Measurements from ENCODE around the gene LTA4H.

DNA sequence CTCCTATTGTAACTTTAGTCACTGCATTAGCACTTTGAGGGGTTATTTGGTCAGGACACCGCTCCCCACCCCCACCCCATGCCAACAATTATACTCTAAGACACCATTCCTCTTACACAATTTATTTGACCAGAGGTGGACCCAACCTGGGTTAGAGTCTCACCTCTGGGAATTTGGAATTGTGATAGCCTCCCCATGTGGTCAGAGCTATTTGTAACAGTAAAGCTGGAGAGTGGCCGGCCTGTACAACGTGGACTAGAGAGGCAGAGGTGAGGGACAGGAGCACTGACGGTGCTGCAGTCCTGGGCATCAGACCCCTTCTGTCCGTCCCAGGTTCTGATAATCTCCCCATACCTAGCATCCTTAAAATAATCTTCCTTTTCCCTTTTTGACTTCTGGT is 35.9 kb downstream of the LTA4H start:
- TF ChIP-seq, protein P1, sequence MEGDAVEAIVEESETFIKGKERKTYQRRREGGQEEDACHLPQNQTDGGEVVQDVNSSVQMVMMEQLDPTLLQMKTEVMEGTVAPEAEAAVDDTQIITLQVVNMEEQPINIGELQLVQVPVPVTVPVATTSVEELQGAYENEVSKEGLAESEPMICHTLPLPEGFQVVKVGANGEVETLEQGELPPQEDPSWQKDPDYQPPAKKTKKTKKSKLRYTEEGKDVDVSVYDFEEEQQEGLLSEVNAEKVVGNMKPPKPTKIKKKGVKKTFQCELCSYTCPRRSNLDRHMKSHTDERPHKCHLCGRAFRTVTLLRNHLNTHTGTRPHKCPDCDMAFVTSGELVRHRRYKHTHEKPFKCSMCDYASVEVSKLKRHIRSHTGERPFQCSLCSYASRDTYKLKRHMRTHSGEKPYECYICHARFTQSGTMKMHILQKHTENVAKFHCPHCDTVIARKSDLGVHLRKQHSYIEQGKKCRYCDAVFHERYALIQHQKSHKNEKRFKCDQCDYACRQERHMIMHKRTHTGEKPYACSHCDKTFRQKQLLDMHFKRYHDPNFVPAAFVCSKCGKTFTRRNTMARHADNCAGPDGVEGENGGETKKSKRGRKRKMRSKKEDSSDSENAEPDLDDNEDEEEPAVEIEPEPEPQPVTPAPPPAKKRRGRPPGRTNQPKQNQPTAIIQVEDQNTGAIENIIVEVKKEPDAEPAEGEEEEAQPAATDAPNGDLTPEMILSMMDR (IDR thresholded peaks at IDR 0.05), result no peak
- TF ChIP-seq EZH2phosphoT487 (IDR thresholded peaks at IDR 0.05) (no peak), EZH2 (IDR thresholded peaks at IDR 0.05) (no peak)
